Panc1 (cell line): ENCODE results near the gene PTPRS. TPM values are rescaled to one million over a fixed set of nuclear protein-coding genes. Genes with fewer than 3 reads are reported as not detected.

Experiments used
- ATAC-seq: fragments of 200-7000 bp; cut with Tn5 transposase; 2 replicates; pipeline ENCODE4 v1.9.1; 2020; ENCODE audit warnings: mild to moderate bottlenecking, moderate library complexity
- BruUV-seq: library from RNA; stranded (reverse); fragments of 400-500 nt; replicated peaks from 2 replicates; lab custom pipeline; 2021; lab: Mats Ljungman, UMichigan
- CTCF ChIA-PET: fragments of 300-600 bp; sonication (Branson Sonifier 250); formaldehyde crosslinking; loops from one replicate; lab custom pipeline; 2022; ENCODE audit warnings: antibody characterized with exemption; lab: Charles Lee
- POLR2A ChIA-PET: fragments of 300-600 bp; sonication (Branson Sonifier 250); formaldehyde crosslinking; loops from one replicate; lab custom pipeline; 2022; ENCODE audit warnings: antibody characterized with exemption; lab: Charles Lee
- DNase-seq: peaks from one replicate; pipeline ENCODE4 v3.0.0-alpha.2; 2010; ENCODE audit warnings: low read depth, low spot score
- H3K27ac ChIP-seq: 2 replicates; pipeline ENCODE4 v1.5.1; 2011; ENCODE audit warnings: mild to moderate bottlenecking, low read length, inconsistent platforms
- H3K27me3 ChIP-seq: fragments of 200-500 bp; sonication (Bioruptor generic); 2 replicates; pipeline ENCODE4 v1.6.0; 2014; ENCODE audit warnings: low read length, inconsistent platforms; ENCODE audit not compliant: control insufficient read depth, insufficient read depth
- H3K36me3 ChIP-seq: fragments of 200-500 bp; sonication (Bioruptor generic); 2 replicates; pipeline ENCODE4 v1.5.1; 2014; ENCODE audit warnings: inconsistent platforms, mild to moderate bottlenecking, low read length, moderate library complexity; ENCODE audit not compliant: control insufficient read depth, insufficient read depth
- H3K4me1 ChIP-seq: 2 replicates; pipeline ENCODE4 v1.5.1; 2011; ENCODE audit warnings: inconsistent platforms, mild to moderate bottlenecking, low read length, moderate library complexity; ENCODE audit not compliant: control insufficient read depth, insufficient read depth
- H3K4me3 ChIP-seq, 2 experiments: 2 replicates each; pipeline ENCODE4 v1.5.1; 2011 to 2012; ENCODE audit warnings: low read depth in 2 of 2, low read length in 2 of 2, mild to moderate bottlenecking in 2 of 2, inconsistent platforms in 1 of 2, moderate library complexity in 1 of 2
- H3K9me3 ChIP-seq: fragments of 200-500 bp; sonication (Bioruptor generic); 2 replicates; pipeline ENCODE4 v1.5.1; 2014; ENCODE audit warnings: low read depth, mild to moderate bottlenecking, inconsistent platforms, low read length, moderate library complexity; ENCODE audit not compliant: control insufficient read depth, insufficient read depth
- POLR2AphosphoS5 ChIP-seq: IDR thresholded peaks from 2 replicates; pipeline ENCODE4 v1.6.1; 2012; ENCODE audit warnings: mild to moderate bottlenecking, low read depth, low read length, moderate library complexity
- SIN3A ChIP-seq: IDR thresholded peaks from 2 replicates; pipeline ENCODE4 v1.6.1; 2012; ENCODE audit warnings: low read depth, mild to moderate bottlenecking, low read length, moderate library complexity, borderline replicate concordance; ENCODE audit not compliant: insufficient read depth
- TCF7L2 ChIP-seq: IDR thresholded peaks from 2 replicates; pipeline ENCODE4 v1.6.1; 2011; ENCODE audit warnings: mild to moderate bottlenecking, low read depth, low read length, inconsistent platforms
- in situ Hi-C: cut with HindIII; loops from 2 replicates; pipeline ENCODE4 v1.10.0; 2016; ENCODE audit warnings: low sequenced_read_pairs, low pct_unique_long_range_greater_than_20kb
- intact Hi-C: fragments of 100-400 bp; cut with micrococcal nuclease; formaldehyde crosslinking; loops from one replicate; pipeline ENCODE4 v1.10.0; 2022; ENCODE audit not compliant: unreplicated experiment
- total RNA-seq: library from RNA; stranded (reverse); gene quantifications from one replicate; pipeline ENCODE4 v1.2.1, GENCODE V29; 2021; ENCODE audit not compliant: unreplicated experiment
- TF ChIP-seq, protein P1 (sequence below), 2 experiments: IDR thresholded peaks; 2 replicates each; pipeline ENCODE4 v1.6.1; 2011 to 2012; ENCODE audit warnings: low read depth in 2 of 2, control low read depth in 1 of 2, low read length in 1 of 2, mild to moderate bottlenecking in 1 of 2, moderate library complexity in 1 of 2; ENCODE audit not compliant: insufficient read depth in 1 of 2
- TF ChIP-seq, protein P2 (sequence below): fragments of 450-650 bp; IDR thresholded peaks from 2 replicates; pipeline ENCODE4 v1.5.1; 2017; ENCODE audit warnings: mild to moderate bottlenecking

The PTPRS gene
- total RNA-seq, 1 experiment from 2014 or later: 85.4 TPM

DNA sequence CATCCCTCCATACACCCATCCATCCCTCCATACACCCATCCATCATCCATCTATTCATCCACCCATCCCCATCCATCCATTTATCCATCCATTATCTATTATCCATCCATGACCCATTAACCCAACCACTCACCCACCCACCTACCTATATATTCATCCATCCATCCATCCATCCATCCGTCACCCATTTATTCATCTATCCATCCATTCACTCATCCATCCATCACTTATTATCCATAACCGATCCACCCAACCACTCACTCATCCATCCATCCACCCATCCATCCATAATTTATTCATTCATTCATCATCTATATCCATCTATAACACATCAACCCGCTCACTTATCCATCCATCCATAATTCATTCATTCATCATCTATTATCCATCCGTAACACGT lies 28.7 kb upstream of the PTPRS start:
- H3K27ac ChIP-seq: no peak overlapping the region
- DNase-seq (no peak), ATAC-seq (no peak)
- no TSS peak for BruUV-seq
- no peaks in the 10 kb centered on the region for H3K4me1 ChIP-seq
- TF ChIP-seq, protein P1, sequence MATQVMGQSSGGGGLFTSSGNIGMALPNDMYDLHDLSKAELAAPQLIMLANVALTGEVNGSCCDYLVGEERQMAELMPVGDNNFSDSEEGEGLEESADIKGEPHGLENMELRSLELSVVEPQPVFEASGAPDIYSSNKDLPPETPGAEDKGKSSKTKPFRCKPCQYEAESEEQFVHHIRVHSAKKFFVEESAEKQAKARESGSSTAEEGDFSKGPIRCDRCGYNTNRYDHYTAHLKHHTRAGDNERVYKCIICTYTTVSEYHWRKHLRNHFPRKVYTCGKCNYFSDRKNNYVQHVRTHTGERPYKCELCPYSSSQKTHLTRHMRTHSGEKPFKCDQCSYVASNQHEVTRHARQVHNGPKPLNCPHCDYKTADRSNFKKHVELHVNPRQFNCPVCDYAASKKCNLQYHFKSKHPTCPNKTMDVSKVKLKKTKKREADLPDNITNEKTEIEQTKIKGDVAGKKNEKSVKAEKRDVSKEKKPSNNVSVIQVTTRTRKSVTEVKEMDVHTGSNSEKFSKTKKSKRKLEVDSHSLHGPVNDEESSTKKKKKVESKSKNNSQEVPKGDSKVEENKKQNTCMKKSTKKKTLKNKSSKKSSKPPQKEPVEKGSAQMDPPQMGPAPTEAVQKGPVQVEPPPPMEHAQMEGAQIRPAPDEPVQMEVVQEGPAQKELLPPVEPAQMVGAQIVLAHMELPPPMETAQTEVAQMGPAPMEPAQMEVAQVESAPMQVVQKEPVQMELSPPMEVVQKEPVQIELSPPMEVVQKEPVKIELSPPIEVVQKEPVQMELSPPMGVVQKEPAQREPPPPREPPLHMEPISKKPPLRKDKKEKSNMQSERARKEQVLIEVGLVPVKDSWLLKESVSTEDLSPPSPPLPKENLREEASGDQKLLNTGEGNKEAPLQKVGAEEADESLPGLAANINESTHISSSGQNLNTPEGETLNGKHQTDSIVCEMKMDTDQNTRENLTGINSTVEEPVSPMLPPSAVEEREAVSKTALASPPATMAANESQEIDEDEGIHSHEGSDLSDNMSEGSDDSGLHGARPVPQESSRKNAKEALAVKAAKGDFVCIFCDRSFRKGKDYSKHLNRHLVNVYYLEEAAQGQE (IDR thresholded peaks at IDR 0.05; ENCODE audit: insufficient read depth in 1 of 2, low read depth in 2 of 2, low read length in 1 of 2): no peak
- TF ChIP-seq TCF7L2 (no peak), POLR2AphosphoS5 (no peak), SIN3A (no peak)
- TF ChIP-seq, protein P2, sequence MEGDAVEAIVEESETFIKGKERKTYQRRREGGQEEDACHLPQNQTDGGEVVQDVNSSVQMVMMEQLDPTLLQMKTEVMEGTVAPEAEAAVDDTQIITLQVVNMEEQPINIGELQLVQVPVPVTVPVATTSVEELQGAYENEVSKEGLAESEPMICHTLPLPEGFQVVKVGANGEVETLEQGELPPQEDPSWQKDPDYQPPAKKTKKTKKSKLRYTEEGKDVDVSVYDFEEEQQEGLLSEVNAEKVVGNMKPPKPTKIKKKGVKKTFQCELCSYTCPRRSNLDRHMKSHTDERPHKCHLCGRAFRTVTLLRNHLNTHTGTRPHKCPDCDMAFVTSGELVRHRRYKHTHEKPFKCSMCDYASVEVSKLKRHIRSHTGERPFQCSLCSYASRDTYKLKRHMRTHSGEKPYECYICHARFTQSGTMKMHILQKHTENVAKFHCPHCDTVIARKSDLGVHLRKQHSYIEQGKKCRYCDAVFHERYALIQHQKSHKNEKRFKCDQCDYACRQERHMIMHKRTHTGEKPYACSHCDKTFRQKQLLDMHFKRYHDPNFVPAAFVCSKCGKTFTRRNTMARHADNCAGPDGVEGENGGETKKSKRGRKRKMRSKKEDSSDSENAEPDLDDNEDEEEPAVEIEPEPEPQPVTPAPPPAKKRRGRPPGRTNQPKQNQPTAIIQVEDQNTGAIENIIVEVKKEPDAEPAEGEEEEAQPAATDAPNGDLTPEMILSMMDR: no peak
- in situ Hi-C loops: no loop called here
- intact Hi-C loops: no loop called here
- CTCF ChIA-PET: no interaction called here
- H3K4me3 ChIP-seq: no peak overlapping the region
- H3K36me3 ChIP-seq: no peaks in the 10 kb centered on the region
- H3K27me3 ChIP-seq: no peaks in the 10 kb centered on the region
- POLR2A ChIA-PET: no interaction called here
- no peaks in the 10 kb centered on the region for H3K9me3 ChIP-seq

GRCh38 chr19:5367530-5368133 lies 27.0 kb upstream of the PTPRS start:
- in situ Hi-C loops: no loop called here

More at GRCh38 chr19:5367530-5368133, 27.0 kb upstream of the PTPRS start:
- no TSS peak for BruUV-seq
- TF ChIP-seq SIN3A (no peak), TCF7L2 (no peak), POLR2AphosphoS5 (no peak)
- TF ChIP-seq, protein P2: no peak
- TF ChIP-seq, protein P1 (IDR thresholded peaks at IDR 0.05; ENCODE audit: insufficient read depth in 1 of 2, low read depth in 2 of 2, low read length in 1 of 2): no peak
- Histone ChIP-seq H3K27me3 (no peaks in the 10 kb centered on the region), H3K4me1 (no peaks in the 10 kb centered on the region), H3K27ac (no peak overlapping the region), H3K4me3 (no peak overlapping the region), H3K9me3 (no peaks in the 10 kb centered on the region), H3K36me3 (no peaks in the 10 kb centered on the region)
- POLR2A ChIA-PET: no interaction called here
- no peak for ATAC-seq
- intact Hi-C loops: no loop called here
- DNase-seq: no peak
- CTCF ChIA-PET: no interaction called here
